H7 (cell line): Measurements from ENCODE around the gene NVL. TPM values are rescaled to one million over a fixed set of nuclear protein-coding genes. Genes with fewer than 3 reads are reported as not detected.
"Not testable (repeated sequence)": the region's sequence is repeated elsewhere in the genome, so short reads cannot be mapped to it uniquely, and the experiment has no call there.

Experiments used
- DNase-seq: peaks from one replicate; pipeline ENCODE4 v3.0.0; 2012
- H3K27me3 ChIP-seq: 2 replicates; pipeline ENCODE4 v1.6.0; 2011; ENCODE audit warnings: mild to moderate bottlenecking, low read length; ENCODE audit not compliant: control insufficient read depth, insufficient read depth
- H3K36me3 ChIP-seq: replicated peaks from 2 replicates; pipeline ENCODE4 v1.5.1; 2011; ENCODE audit warnings: low read length; ENCODE audit not compliant: control insufficient read depth, insufficient read depth
- H3K4me3 ChIP-seq: 2 replicates; pipeline ENCODE4 v1.5.1; 2011; ENCODE audit warnings: low read depth, mild to moderate bottlenecking, control low read depth, low read length, moderate library complexity; ENCODE audit not compliant: insufficient read depth
- total RNA-seq: library from RNA; depleted of rRNA; stranded (reverse); fragments of >200 nt; shearing (Covaris generic); gene quantifications from 2 replicates; pipeline ENCODE4 v1.2.3, GENCODE V29; 2014

NVL gene
- total RNA-seq, 1 experiment from 2014 or later: 49.3 TPM

- H3K27me3 ChIP-seq: no peaks in the 10 kb centered on the region
- no peaks in the 10 kb centered on the region for H3K36me3 ChIP-seq
- no peak for DNase-seq
- no peak overlapping the region for H3K4me3 ChIP-seq
Observed at GRCh38 chr1:224216382-224216781, 113.6 kb downstream of the NVL start.

- Histone ChIP-seq H3K36me3 (no peaks in the 10 kb centered on the region), H3K27me3 (no peaks in the 10 kb centered on the region), H3K4me3 (no peak overlapping the region)
- DNase-seq: peak; percentile 57
Observed at GRCh38 chr1:224213438-224214119, 116.4 kb downstream of the NVL start.

- Histone ChIP-seq H3K4me3 (no peak overlapping the region), H3K27me3 (no peaks in the 10 kb centered on the region)
- DNase-seq: no peak
Observed at GRCh38 chr1:224212618-224213061, 117.3 kb downstream of the NVL start.

GRCh38 chr1:224211206-224211962 is 118.6 kb downstream of the NVL start:
- no peaks in the 10 kb centered on the region for H3K27me3 ChIP-seq
- no peak for DNase-seq
- H3K4me3 ChIP-seq: no peak overlapping the region
- H3K36me3 ChIP-seq: no peaks in the 10 kb centered on the region

More at GRCh38 chr1:224212618-224213061, 117.3 kb downstream of the NVL start:
- no peaks in the 10 kb centered on the region for H3K36me3 ChIP-seq

GRCh38 chr1:224205931-224206538 is 123.9 kb downstream of the NVL start:
- DNase-seq, H3K4me3 ChIP-seq, H3K27me3 ChIP-seq, H3K36me3 ChIP-seq: not testable (repeated sequence)

GRCh38 chr1:224205438-224205840 is 124.5 kb downstream of the NVL start:
- DNase-seq: no peak
- no peaks in the 10 kb centered on the region for H3K36me3 ChIP-seq
- H3K27me3 ChIP-seq: no peaks in the 10 kb centered on the region
- H3K4me3 ChIP-seq: no peak overlapping the region

GRCh38 chr1:224203243-224204016 is 126.5 kb downstream of the NVL start:
- no peaks in the 10 kb centered on the region for H3K27me3 ChIP-seq
- no peak overlapping the region for H3K4me3 ChIP-seq
- H3K36me3 ChIP-seq: no peaks in the 10 kb centered on the region
- peak; percentile 59 for DNase-seq

- no peak overlapping the region for H3K4me3 ChIP-seq
- H3K36me3 ChIP-seq: no peaks in the 10 kb centered on the region
- H3K27me3 ChIP-seq: no peaks in the 10 kb centered on the region
- no peak for DNase-seq
Observed at GRCh38 chr1:224201853-224202252, 128.1 kb downstream of the NVL start.

GRCh38 chr1:224201383-224201782 is 128.6 kb downstream of the NVL start:
- Histone ChIP-seq H3K36me3 (no peaks in the 10 kb centered on the region), H3K4me3 (no peak overlapping the region), H3K27me3 (no peaks in the 10 kb centered on the region)
- DNase-seq: no peak

GRCh38 chr1:224199679-224200078 is 130.3 kb downstream of the NVL start:
- no peaks in the 10 kb centered on the region for H3K27me3 ChIP-seq
- no peaks in the 10 kb centered on the region for H3K36me3 ChIP-seq
- DNase-seq: no peak
- no peak overlapping the region for H3K4me3 ChIP-seq

GRCh38 chr1:224198572-224198971 is 131.4 kb downstream of the NVL start:
- no peaks in the 10 kb centered on the region for H3K36me3 ChIP-seq
- DNase-seq: no peak
- no peak overlapping the region for H3K4me3 ChIP-seq

GRCh38 chr1:224196813-224197600 is 133.0 kb downstream of the NVL start:
- DNase-seq: no peak
- Histone ChIP-seq H3K27me3 (no peaks in the 10 kb centered on the region), H3K4me3 (no peak overlapping the region), H3K36me3 (peaks cover 2% of the 10 kb centered on the region)

More at GRCh38 chr1:224198572-224198971, 131.4 kb downstream of the NVL start:
- H3K27me3 ChIP-seq: no peaks in the 10 kb centered on the region

- no peak for DNase-seq
- Histone ChIP-seq H3K27me3 (no peaks in the 10 kb centered on the region), H3K36me3 (peaks cover 2% of the 10 kb centered on the region), H3K4me3 (no peak overlapping the region)
Observed at GRCh38 chr1:224193319-224193966, 136.5 kb downstream of the NVL start.
